Fibroblast of lung (primary cell): Measurements from ENCODE around the gene FADS6. TPM values are rescaled to one million over a fixed set of nuclear protein-coding genes. Genes with fewer than 3 reads are reported as not detected.

Experiments
- DNase-seq, 2 donors: peaks; one replicate each; pipeline versions ENCODE4 v3.0.0 to v3.0.0-alpha.2; 2010; ENCODE audit warnings: low read depth in 2 of 2
- H2AFZ ChIP-seq: 2 replicates; pipeline ENCODE4 v1.5.1; 2012; ENCODE audit warnings: low read length, control low read depth, inconsistent platforms
- H3K27ac ChIP-seq: 2 replicates; pipeline ENCODE4 v1.5.1; 2011; ENCODE audit warnings: low read length, control low read depth; ENCODE audit not compliant: insufficient read depth
- H3K27me3 ChIP-seq: 2 replicates; pipeline ENCODE4 v1.5.1; 2011; ENCODE audit warnings: mild to moderate bottlenecking, low read length; ENCODE audit not compliant: control insufficient read depth, insufficient read depth
- H3K36me3 ChIP-seq: 2 replicates; pipeline ENCODE4 v1.5.1; 2011; ENCODE audit warnings: low read length; ENCODE audit not compliant: control insufficient read depth, insufficient read depth
- H3K4me1 ChIP-seq: 2 replicates; pipeline ENCODE4 v1.5.1; 2011; ENCODE audit warnings: low read length; ENCODE audit not compliant: control insufficient read depth, insufficient read depth; ENCODE audit errors: extremely low read depth
- H3K4me2 ChIP-seq: 2 replicates; pipeline ENCODE4 v1.5.1; 2011; ENCODE audit warnings: low read length, control low read depth; ENCODE audit not compliant: insufficient read depth; ENCODE audit errors: extremely low read depth
- H3K4me3 ChIP-seq, 4 experiments: fragments of 200-600 bp in 1 of 4; sonication (generic) in 1 of 4; replicated peaks in 1 of 4; 2 replicates each; pipeline ENCODE4 v1.5.1; 2011 to 2016; ENCODE audit warnings: low read length in 4 of 4, low read depth in 3 of 4, mild to moderate bottlenecking in 3 of 4, control low read depth in 2 of 4, inconsistent platforms in 1 of 4, mixed read lengths in 1 of 4; ENCODE audit not compliant: insufficient read depth in 1 of 4; ENCODE audit errors: control extremely low read depth in 1 of 4
- H3K79me2 ChIP-seq: 2 replicates; pipeline ENCODE4 v1.5.1; 2012; ENCODE audit warnings: mild to moderate bottlenecking, low read length, inconsistent platforms; ENCODE audit not compliant: control insufficient read depth, insufficient read depth
- H3K9ac ChIP-seq: 2 replicates; pipeline ENCODE4 v1.5.1; 2011; ENCODE audit warnings: mild to moderate bottlenecking, low read length, control low read depth; ENCODE audit not compliant: insufficient read depth
- H3K9me3 ChIP-seq: 2 replicates; pipeline ENCODE4 v1.5.1; 2012; ENCODE audit warnings: low read depth, low read length; ENCODE audit not compliant: control insufficient read depth, insufficient read depth
- H4K20me1 ChIP-seq: 2 replicates; pipeline ENCODE4 v1.5.1; 2011; ENCODE audit warnings: low read length; ENCODE audit not compliant: control insufficient read depth, insufficient read depth; ENCODE audit errors: extremely low read depth
- CTCF ChIP-seq, 2 donors: IDR thresholded peaks in 1 of 2; conservative IDR thresholded peaks in 1 of 2; 1 replicate in 1 of 2; 2 replicates in 1 of 2; pipeline ENCODE4 v1.5.1; 2011 to 2012; ENCODE audit warnings: low read length in 2 of 2, control low read depth in 1 of 2, inconsistent platforms in 1 of 2, low read depth in 1 of 2, mild to moderate bottlenecking in 1 of 2
- EZH2 ChIP-seq: IDR thresholded peaks from 2 replicates; pipeline ENCODE4 v1.5.1; 2012; ENCODE audit warnings: low read length, control low read depth, mild to moderate bottlenecking; ENCODE audit errors: missing control alignments
- polyA plus RNA-seq, 2 donors: library from polyadenylated mRNA; depleted of rRNA in 1 of 2; stranded (reverse) in 1 of 2; unstranded in 1 of 2; fragments of >200 nt; gene quantifications; 2 replicates each; pipeline ENCODE4 v1.2.1, GENCODE V29; 2011 to 2012; ENCODE audit warnings: missing spikeins in 1 of 2
- total RNA-seq: library from RNA; depleted of rRNA; stranded (reverse); fragments of >200 nt; gene quantifications from 2 replicates; pipeline ENCODE4 v1.2.1, GENCODE V29; 2014

FADS6 gene
- total and polyA plus RNA-seq, 2 donors (not counting 1 experiment from before 2014, with no cell fraction given), result not detected

- Histone ChIP-seq H3K27ac (no peak overlapping the region), H2AFZ (no peak overlapping the region), H3K9ac (no peak overlapping the region), H3K9me3 (no peaks in the 10 kb centered on the region), H3K79me2 (no peaks in the 10 kb centered on the region), H3K27me3 (peaks cover 21% of the 10 kb centered on the region), H3K4me1 (no peaks in the 10 kb centered on the region), H3K36me3 (no peaks in the 10 kb centered on the region), H4K20me1 (no peaks in the 10 kb centered on the region), H3K4me2 (no peak overlapping the region), H3K4me3 (no peak overlapping the region)
- TF ChIP-seq EZH2 (no peak), CTCF (conservative IDR thresholded peaks at IDR 0.05 in 1 of 2, IDR thresholded peaks at IDR 0.05 in 1 of 2; ENCODE audit: low read depth in 1 of 2, low read length in 2 of 2) (no peak)
- DNase-seq, result no peak
Measured at GRCh38 chr17:74918906-74919305, 25.5 kb upstream of the FADS6 start.

GRCh38 chr17:74917430-74917829, 24.0 kb upstream of the FADS6 start:
- no peak for DNase-seq
- peaks cover 13% of the 10 kb centered on the region for H3K27me3 ChIP-seq

DNA sequence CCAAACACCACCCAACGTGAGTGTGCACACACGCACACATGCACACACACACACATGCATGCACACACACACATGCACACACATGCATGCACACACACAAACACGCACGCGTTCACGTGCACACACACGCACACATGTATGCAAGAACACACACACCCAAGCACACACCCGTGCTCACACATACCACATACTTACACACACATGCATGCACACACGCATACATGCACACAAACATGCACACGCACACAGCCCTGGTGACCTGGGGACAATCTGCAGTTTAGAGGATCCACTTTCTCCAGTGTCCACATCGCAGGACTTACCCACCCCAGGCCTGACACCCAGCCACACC, 23.4 kb upstream of the FADS6 start:
- H3K79me2 ChIP-seq, result no peaks in the 10 kb centered on the region
- no peaks in the 10 kb centered on the region for H4K20me1 ChIP-seq
- TF ChIP-seq CTCF (conservative IDR thresholded peaks at IDR 0.05 in 1 of 2, IDR thresholded peaks at IDR 0.05 in 1 of 2; ENCODE audit: low read depth in 1 of 2, low read length in 2 of 2) (no peak), EZH2 (no peak)
- H2AFZ ChIP-seq, result no peak overlapping the region
- no peak overlapping the region for H3K9ac ChIP-seq
- no peak overlapping the region for H3K27ac ChIP-seq
- H3K4me2 ChIP-seq, result no peak overlapping the region
- no peaks in the 10 kb centered on the region for H3K4me1 ChIP-seq
- H3K36me3 ChIP-seq, result no peaks in the 10 kb centered on the region
- DNase-seq, result no peak
- H3K4me3 ChIP-seq, result no peak overlapping the region
- H3K9me3 ChIP-seq, result no peaks in the 10 kb centered on the region
- H3K27me3 ChIP-seq, result peaks cover 8% of the 10 kb centered on the region

More at GRCh38 chr17:74917430-74917829, 24.0 kb upstream of the FADS6 start:
- H4K20me1 ChIP-seq, result no peaks in the 10 kb centered on the region
- H3K36me3 ChIP-seq, result no peaks in the 10 kb centered on the region
- no peaks in the 10 kb centered on the region for H3K79me2 ChIP-seq
- H3K4me2 ChIP-seq, result no peak overlapping the region
- no peak overlapping the region for H3K4me3 ChIP-seq
- no peak overlapping the region for H2AFZ ChIP-seq
- TF ChIP-seq CTCF (conservative IDR thresholded peaks at IDR 0.05 in 1 of 2, IDR thresholded peaks at IDR 0.05 in 1 of 2; ENCODE audit: low read depth in 1 of 2, low read length in 2 of 2), result no peak
- no peak overlapping the region for H3K27ac ChIP-seq
- H3K9me3 ChIP-seq, result no peaks in the 10 kb centered on the region
- no peak overlapping the region for H3K9ac ChIP-seq
- no peaks in the 10 kb centered on the region for H3K4me1 ChIP-seq
